SK-N-MC (cell line): Measurements from ENCODE around the gene UQCRC1.

Experiments used
- EZH2 ChIP-seq: fragments of 200-600 bp; sonication (generic); IDR thresholded peaks from one replicate; pipeline ENCODE4 v1.6.1; 2017; ENCODE audit warnings: antibody characterized with exemption
- POLR2AphosphoS5 ChIP-seq: IDR thresholded peaks from 2 replicates; pipeline ENCODE4 v1.6.1; 2012; ENCODE audit warnings: mild to moderate bottlenecking, low read depth, low read length, borderline replicate concordance

DNA sequence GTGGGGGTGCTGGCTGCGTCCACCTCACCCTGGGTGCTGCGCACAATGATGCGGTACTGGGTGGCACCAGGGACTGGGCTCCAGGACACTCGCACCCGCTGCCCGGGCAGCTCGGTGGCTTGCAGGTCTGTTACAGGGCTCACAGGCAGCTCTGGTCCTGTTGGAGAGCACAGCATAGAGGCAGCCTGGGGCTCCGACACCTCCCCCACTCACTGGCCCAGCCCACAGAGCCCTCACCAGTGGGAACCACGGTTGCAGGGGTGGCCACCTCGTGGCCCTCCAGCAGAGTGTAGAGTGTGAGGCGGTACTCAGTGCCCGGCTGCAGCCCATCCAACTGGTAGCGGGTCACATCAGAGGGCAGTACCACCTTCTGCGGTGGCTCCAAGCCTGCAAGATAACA lies 18.0 kb downstream of the UQCRC1 start:
- TF ChIP-seq POLR2AphosphoS5 (no peak), EZH2 (no peak)
